ENCODE data around the gene RRAGC. TPM values are rescaled to one million over a fixed set of nuclear protein-coding genes. Genes with fewer than 3 reads are reported as not detected.

RRAGC gene
- total and polyA plus RNA-seq, 2 donors (not counting 3 experiments of a cell fraction or from before 2014, with no cell fraction given): 24.1 to 40.1 TPM

DNA sequence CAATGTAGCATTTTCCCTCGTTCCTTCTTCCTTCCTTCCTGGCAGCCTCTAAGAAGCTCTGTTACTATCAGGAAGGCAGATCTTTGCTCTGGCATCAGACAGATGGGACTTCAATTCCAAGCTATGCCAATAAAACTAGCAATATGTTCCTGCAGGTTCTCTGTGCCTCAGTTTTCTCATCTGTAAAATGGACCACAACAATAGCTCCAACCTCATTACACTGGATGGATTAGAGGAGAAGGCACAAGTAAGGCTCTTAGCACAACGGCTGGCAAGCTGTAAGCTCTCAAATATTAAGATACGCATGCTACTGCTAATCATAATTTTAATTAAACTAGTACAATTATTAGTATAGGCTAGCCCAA, 27.2 kb downstream of the RRAGC start:
- ChIA-PET POLR2A (interaction anchor here (0.6 kb wide), 1 partner anchor 23 kb away, joined by 3 read pairs; no protein-coding TSS in a partner anchor), CTCF (interaction anchor here (0.8 to 1.6 kb wide), 3 partner anchors 13 to 808 kb away, joined by 3 to 6 read pairs (median 6); no protein-coding TSS in a partner anchor)
- FAIRE-seq (no peak), DNase-seq (ENCODE audit: low read depth, low spot score) (no peak)
- intact Hi-C loops (cut with micrococcal nuclease): loop anchor here (10.0 kb wide), 1 partner anchor 718 kb away; no protein-coding TSS in a partner anchor
- no peaks in the 10 kb centered on the region for H3K4me1 ChIP-seq (ENCODE audit: control insufficient read depth, extremely low read depth, insufficient read depth, low read length)
- no peak overlapping the region for H3K27ac ChIP-seq (ENCODE audit: insufficient read depth, low read depth, low read length)
- BruUV-seq (replicated peaks): no TSS peak
- no peak for TF ChIP-seq JUN (IDR thresholded peaks at IDR 0.05; ENCODE audit: borderline replicate concordance, insufficient read depth, insufficient read length, low read depth)
- TF ChIP-seq, protein P1, sequence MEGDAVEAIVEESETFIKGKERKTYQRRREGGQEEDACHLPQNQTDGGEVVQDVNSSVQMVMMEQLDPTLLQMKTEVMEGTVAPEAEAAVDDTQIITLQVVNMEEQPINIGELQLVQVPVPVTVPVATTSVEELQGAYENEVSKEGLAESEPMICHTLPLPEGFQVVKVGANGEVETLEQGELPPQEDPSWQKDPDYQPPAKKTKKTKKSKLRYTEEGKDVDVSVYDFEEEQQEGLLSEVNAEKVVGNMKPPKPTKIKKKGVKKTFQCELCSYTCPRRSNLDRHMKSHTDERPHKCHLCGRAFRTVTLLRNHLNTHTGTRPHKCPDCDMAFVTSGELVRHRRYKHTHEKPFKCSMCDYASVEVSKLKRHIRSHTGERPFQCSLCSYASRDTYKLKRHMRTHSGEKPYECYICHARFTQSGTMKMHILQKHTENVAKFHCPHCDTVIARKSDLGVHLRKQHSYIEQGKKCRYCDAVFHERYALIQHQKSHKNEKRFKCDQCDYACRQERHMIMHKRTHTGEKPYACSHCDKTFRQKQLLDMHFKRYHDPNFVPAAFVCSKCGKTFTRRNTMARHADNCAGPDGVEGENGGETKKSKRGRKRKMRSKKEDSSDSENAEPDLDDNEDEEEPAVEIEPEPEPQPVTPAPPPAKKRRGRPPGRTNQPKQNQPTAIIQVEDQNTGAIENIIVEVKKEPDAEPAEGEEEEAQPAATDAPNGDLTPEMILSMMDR (IDR thresholded peaks at IDR 0.05; ENCODE audit: extremely low read depth in 1 of 2, insufficient read depth in 1 of 2, low read depth in 1 of 2, low read length in 2 of 2): no peak
- no peak for TF ChIP-seq POLR2AphosphoS5 (IDR thresholded peaks at IDR 0.05; ENCODE audit: insufficient read depth, low read depth, low read length)
- TF ChIP-seq FOS (IDR thresholded peaks at IDR 0.05; ENCODE audit: borderline replicate concordance, insufficient read depth, low read length): no peak
- TF ChIP-seq POLR2A (IDR thresholded peaks at IDR 0.05; ENCODE audit: low read depth, low read length): no peak
- H3K4me2 ChIP-seq (ENCODE audit: insufficient read depth, low read length): no peak overlapping the region
- peaks cover 26 to 31% of the 10 kb centered on the region in 2 experiments for H3K27me3 ChIP-seq (ENCODE audit: control insufficient read depth in 2 of 2, insufficient read depth in 2 of 2, low read length in 2 of 2)
- no peak overlapping the region for H2AFZ ChIP-seq (ENCODE audit: low read depth, low read length)
- dilution Hi-C loops (cut with MboI; ENCODE audit: extremely low pct_ligation_motif_present, low sequenced_read_pairs): no loop called here
- H3K79me2 ChIP-seq (ENCODE audit: control insufficient read depth, insufficient read depth, low read length): no peaks in the 10 kb centered on the region
- no peak overlapping the region for H3K4me3 ChIP-seq (replicated peaks in 1 of 3; ENCODE audit: insufficient read depth in 1 of 3, low read depth in 1 of 3, low read length in 3 of 3)
- H3K9ac ChIP-seq (replicated peaks; ENCODE audit: extremely low read depth, insufficient read depth, low read length): no peak overlapping the region
- no peaks in the 10 kb centered on the region for H3K36me3 ChIP-seq (ENCODE audit: control insufficient read depth in 2 of 2, extremely low read depth in 1 of 2, insufficient read depth in 2 of 2, low read length in 2 of 2)
- H3K9me1 ChIP-seq (replicated peaks; ENCODE audit: control insufficient read depth, extremely low read depth, insufficient read depth, low read length): no peaks in the 10 kb centered on the region
- no peaks in the 10 kb centered on the region for H4K20me1 ChIP-seq (replicated peaks; ENCODE audit: control insufficient read depth, extremely low read depth, insufficient read depth, low read length)
- no peaks in the 10 kb centered on the region for H3K9me3 ChIP-seq (replicated peaks; ENCODE audit: control insufficient read depth, insufficient read depth, low read length)

All from endothelial cell of umbilical vein (primary cell).